H1 (cell line): ENCODE data around the gene EPHA8. TPM values are rescaled to one million over a fixed set of nuclear protein-coding genes. Genes with fewer than 3 reads are reported as not detected.

Experiments
- CTCF ChIA-PET: fragments of 300-600 bp; sonication (Branson Sonifier 250); formaldehyde crosslinking; loops from one replicate; lab custom pipeline; 2021; ENCODE audit not compliant: partially characterized antibody; lab: Charles Lee
- POLR2A ChIA-PET: fragments of 300-600 bp; sonication (Branson Sonifier 250); formaldehyde crosslinking; loops from one replicate; lab custom pipeline; 2021; ENCODE audit warnings: inconsistent platforms; ENCODE audit not compliant: partially characterized antibody; lab: Charles Lee
- DNase-seq, 2 experiments: peaks; one replicate each; pipeline versions ENCODE4 v3.0.0 to v3.0.0-alpha.2; 2010 to 2022; ENCODE audit warnings: low spot score in 2 of 2, low read depth in 1 of 2, mixed read lengths in 1 of 2
- FAIRE-seq: peaks from 2 replicates; lab custom pipeline; 2011; peaks lifted over from hg19 to GRCh38; lab: Jason Lieb, UNC
- H2AFZ ChIP-seq: 2 replicates; pipeline ENCODE4 v1.8.1; 2012; ENCODE audit warnings: low read length, inconsistent platforms
- H2AK5ac ChIP-seq: 2 replicates; pipeline ENCODE4 v1.6.1; 2013; ENCODE audit warnings: low read depth, low read length
- H2BK120ac ChIP-seq: replicated peaks from 2 replicates; pipeline ENCODE3; 2013; ENCODE audit warnings: low read depth, low read length, inconsistent platforms
- H2BK12ac ChIP-seq: 2 replicates; pipeline ENCODE4 v1.6.1; 2013; ENCODE audit warnings: low read depth, low read length
- H2BK15ac ChIP-seq: 2 replicates; pipeline ENCODE4 v1.6.1; 2013; ENCODE audit warnings: low read length
- H2BK20ac ChIP-seq: 2 replicates; pipeline ENCODE4 v1.6.1; 2013; ENCODE audit warnings: low read length
- H2BK5ac ChIP-seq: 2 replicates; pipeline ENCODE4 v1.6.1; 2013; ENCODE audit warnings: low read depth, low read length
- H3K14ac ChIP-seq: 2 replicates; pipeline ENCODE4 v1.6.1; 2013; ENCODE audit warnings: inconsistent platforms; ENCODE audit not compliant: insufficient read length
- H3K18ac ChIP-seq: 2 replicates; pipeline ENCODE4 v1.6.1; 2013; ENCODE audit warnings: low read length; ENCODE audit errors: extremely low read depth
- H3K23ac ChIP-seq: 2 replicates; pipeline ENCODE4 v1.6.1; 2013; ENCODE audit warnings: inconsistent platforms; ENCODE audit not compliant: insufficient read length
- H3K23me2 ChIP-seq: 2 replicates; pipeline ENCODE4 v1.6.1; 2013; ENCODE audit warnings: low read depth, low read length
- H3K27ac ChIP-seq: 2 replicates; pipeline ENCODE4 v1.6.1; 2011; ENCODE audit warnings: low read depth, low read length, inconsistent platforms
- H3K27me3 ChIP-seq, 4 experiments: replicated peaks in 1 of 4; 1 replicate in 1 of 4; 2 replicates in 3 of 4; pipeline versions ENCODE4 v1.6.1 to v1.8.1; 2011 to 2013; ENCODE audit warnings: low read length in 3 of 4, mild to moderate bottlenecking in 3 of 4, inconsistent platforms in 2 of 4, mixed read lengths in 2 of 4, moderate library complexity in 1 of 4; ENCODE audit not compliant: control insufficient read depth in 3 of 4, insufficient read depth in 3 of 4; ENCODE audit errors: extremely low read depth in 1 of 4
- H3K36me3 ChIP-seq, 4 experiments: 2 replicates each; pipeline versions ENCODE4 v1.6.1 to v1.8.1; 2011 to 2013; ENCODE audit warnings: mild to moderate bottlenecking in 4 of 4, low read length in 3 of 4, moderate library complexity in 2 of 4, control low read depth in 1 of 4, inconsistent platforms in 1 of 4; ENCODE audit not compliant: insufficient read depth in 4 of 4, control insufficient read depth in 2 of 4
- H3K4ac ChIP-seq: replicated peaks from 2 replicates; pipeline ENCODE3; 2013; ENCODE audit warnings: low read length, low read depth, mixed read lengths, inconsistent platforms; ENCODE audit not compliant: insufficient read length
- H3K4me1 ChIP-seq, 4 experiments: replicated peaks in 1 of 4; 1 replicate in 1 of 4; 2 replicates in 3 of 4; pipeline versions ENCODE4 v1.6.1 to v1.8.1; 2011 to 2013; ENCODE audit warnings: low read length in 3 of 4, inconsistent platforms in 2 of 4, mixed read lengths in 1 of 4; ENCODE audit not compliant: insufficient read depth in 4 of 4, control insufficient read depth in 3 of 4
- H3K4me2 ChIP-seq, 2 experiments: 2 replicates each; pipeline versions ENCODE4 v1.6.1 to v1.8.1; 2011 to 2013; ENCODE audit warnings: low read depth in 2 of 2, low read length in 2 of 2, control low read depth in 1 of 2, inconsistent platforms in 1 of 2, mild to moderate bottlenecking in 1 of 2; ENCODE audit not compliant: insufficient read depth in 1 of 2
- H3K4me3 ChIP-seq, 4 experiments: fragments of 200-600, 300-600 bp in 1 of 4; sonication (generic), shearing (Covaris generic), sonication (Bioruptor Twin) in 1 of 4; 2 replicates each; pipeline versions ENCODE4 v1.5.1 to v1.8.1; 2011 to 2016; ENCODE audit warnings: low read length in 4 of 4, low read depth in 3 of 4, control low read depth in 2 of 4, inconsistent platforms in 2 of 4, mild to moderate bottlenecking in 2 of 4, mixed read lengths in 1 of 4, moderate library complexity in 1 of 4; ENCODE audit not compliant: insufficient read depth in 2 of 4; ENCODE audit errors: extremely low read depth in 1 of 4
- H3K56ac ChIP-seq: replicated peaks from 2 replicates; pipeline ENCODE3; 2013; ENCODE audit warnings: low read depth, mild to moderate bottlenecking, mixed read lengths, low read length, inconsistent platforms; ENCODE audit not compliant: insufficient read length
- H3K79me1 ChIP-seq: 2 replicates; pipeline ENCODE4 v1.6.1; 2013; ENCODE audit warnings: low read depth, low read length, control low read depth
- H3K79me2 ChIP-seq, 2 experiments: 2 replicates each; pipeline versions ENCODE4 v1.6.1 to v1.8.1; 2012 to 2013; ENCODE audit warnings: low read length in 2 of 2, mild to moderate bottlenecking in 2 of 2, inconsistent platforms in 1 of 2; ENCODE audit not compliant: insufficient read depth in 2 of 2, control insufficient read depth in 1 of 2
- H3K9ac ChIP-seq, 4 experiments: replicated peaks in 1 of 4; 1 replicate in 1 of 4; 2 replicates in 3 of 4; pipeline versions ENCODE4 v1.6.1 to v1.8.1; 2011 to 2013; ENCODE audit warnings: low read depth in 3 of 4, low read length in 3 of 4, control low read depth in 2 of 4, mild to moderate bottlenecking in 2 of 4, moderate library complexity in 2 of 4, inconsistent platforms in 1 of 4; ENCODE audit errors: extremely low read depth in 1 of 4
- H3K9me3 ChIP-seq, 2 experiments: 2 replicates each; pipeline versions ENCODE4 v1.6.1 to v1.8.1; 2012 to 2013; ENCODE audit warnings: mild to moderate bottlenecking in 2 of 2, moderate library complexity in 2 of 2, control low read depth in 1 of 2, inconsistent platforms in 1 of 2, low read depth in 1 of 2, low read length in 1 of 2, mixed read lengths in 1 of 2; ENCODE audit not compliant: insufficient read depth in 2 of 2
- H4K20me1 ChIP-seq, 2 experiments: replicated peaks in 1 of 2; 2 replicates each; pipeline versions ENCODE3 to v1.8.1; 2011 to 2013; ENCODE audit warnings: inconsistent platforms in 2 of 2, low read length in 2 of 2, mild to moderate bottlenecking in 1 of 2; ENCODE audit not compliant: insufficient read depth in 2 of 2, control insufficient read depth in 1 of 2
- H4K5ac ChIP-seq: 2 replicates; pipeline ENCODE4 v1.6.1; 2013; ENCODE audit warnings: low read length, low read depth, mixed read lengths, inconsistent platforms; ENCODE audit not compliant: insufficient read length
- H4K8ac ChIP-seq: 2 replicates; pipeline ENCODE4 v1.8.0; 2013; ENCODE audit warnings: mild to moderate bottlenecking, moderate library complexity, low read length, inconsistent platforms; ENCODE audit not compliant: insufficient read depth; ENCODE audit errors: extremely low read depth
- H4K91ac ChIP-seq: replicated peaks from 2 replicates; pipeline ENCODE3; 2013; ENCODE audit warnings: low read length, mixed read lengths, inconsistent platforms; ENCODE audit not compliant: insufficient read length
- NANOG ChIP-seq: IDR thresholded peaks from 2 replicates; pipeline ENCODE4 v1.6.1; 2011; ENCODE audit warnings: low read length, low read depth, mild to moderate bottlenecking, inconsistent platforms; ENCODE audit not compliant: insufficient read depth, poor library complexity, severe bottlenecking
- RXRA ChIP-seq: IDR thresholded peaks from 2 replicates; pipeline ENCODE4 v1.6.1; 2011; ENCODE audit warnings: low read depth, mild to moderate bottlenecking, low read length, moderate library complexity; ENCODE audit not compliant: insufficient read depth
- SIN3A ChIP-seq, 2 experiments: IDR thresholded peaks in 1 of 2; conservative IDR thresholded peaks in 1 of 2; 2 replicates each; pipeline ENCODE4 v1.6.1; 2011 to 2012; ENCODE audit warnings: low read length in 2 of 2, improper control_type of control experiment in 1 of 2, low read depth in 1 of 2, mild to moderate bottlenecking in 1 of 2
- SP4 ChIP-seq: IDR thresholded peaks from 2 replicates; pipeline ENCODE4 v1.6.1; 2012; ENCODE audit warnings: low read length, inconsistent platforms
- WGBS, 2 experiments: shearing (Covaris generic) in 1 of 2; methylation state at CpG; one replicate each; pipeline versions ENCODE4 v1.1.6 to v1.1.7; 2013 to 2015; ENCODE audit warnings: low lambda C conversion rate in 2 of 2, mixed read lengths in 2 of 2, inconsistent platforms in 1 of 2, low coverage in 1 of 2, missing lambda C conversion rate in 1 of 2; ENCODE audit not compliant: insufficient replicate concordance in 2 of 2, insufficient coverage in 1 of 2, insufficient read length in 1 of 2; ENCODE audit errors: extremely low coverage in 1 of 2, missing lambda C conversion rate in 1 of 2; 5-methylcytosine and 5-hydroxymethylcytosine counted together
- polyA plus RNA-seq, 7 experiments: library from polyadenylated mRNA; depleted of rRNA in 3 of 7; stranded (reverse) in 5 of 7; unstranded in 2 of 7; fragments of >200 nt in 5 of 7; fragments of 200-250 nt in 2 of 7; gene quantifications; 1 replicate in 5 of 7; 2 replicates in 1 of 7; 4 replicates in 1 of 7; pipeline versions ENCODE4 v1.2.1 to v1.2.3, GENCODE V29; 2011 to 2013; ENCODE audit warnings: missing spikeins in 2 of 7, mixed read lengths in 2 of 7
- total RNA-seq: library from RNA; stranded (reverse); fragmentation: NEBNext Ultra II Directional; extraction: Animal tissue kit (Norgen Biotek cat#: 25700); gene quantifications from 2 replicates; pipeline ENCODE4 v1.2.1, GENCODE V29; 2021

Gene EPHA8
- total and polyA plus RNA-seq, 2 of the 8 experiments (the other 6 are each of a cell fraction or from before 2014, with no cell fraction given), result 4.0 to 8.4 TPM

DNA sequence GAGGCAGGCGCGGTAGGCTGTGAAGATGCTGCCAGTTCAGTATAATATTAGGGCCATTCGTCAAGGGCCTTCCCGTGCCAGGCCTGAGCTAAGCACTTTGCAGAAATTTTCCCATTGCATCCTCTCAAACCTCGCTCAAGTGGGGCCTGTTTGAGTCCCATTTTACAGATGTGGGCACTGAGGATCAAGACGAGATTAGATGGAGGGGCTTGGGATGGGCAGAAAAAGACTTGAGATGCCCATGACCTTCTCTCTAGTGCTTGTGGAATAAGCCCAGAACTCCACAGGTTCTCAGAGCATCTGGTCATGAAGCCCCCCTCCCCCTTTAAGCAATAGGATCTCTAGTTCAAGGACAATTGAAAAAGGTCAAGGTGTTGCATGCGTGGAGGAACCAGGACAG, 9.9 kb downstream of the EPHA8 start:
- H3K23ac ChIP-seq, result no peak overlapping the region
- H3K14ac ChIP-seq, result no peak overlapping the region
- no peaks in the 10 kb centered on the region; the same call in 1 of the 2 replicates for H3K79me1 ChIP-seq
- H4K20me1 ChIP-seq, result peaks cover 2 to 10% of the 10 kb centered on the region in 2 experiments
- H3K9ac ChIP-seq, result no peak overlapping the region
- no peak overlapping the region; the same call in 1 of the 2 replicates for H2BK12ac ChIP-seq
- H2BK15ac ChIP-seq, result no peak overlapping the region
- no peak for FAIRE-seq
- no peak overlapping the region for H3K4me3 ChIP-seq
- H3K23me2 ChIP-seq, result peaks cover 7% of the 10 kb centered on the region; the same call in 1 of the 2 replicates
- no peak overlapping the region for H3K18ac ChIP-seq
- DNase-seq, result no peak
- H2BK20ac ChIP-seq, result no peak overlapping the region
- H3K79me2 ChIP-seq, result no peaks in the 10 kb centered on the region; a peak in 1 of 4 replicates
- no peak overlapping the region for H4K8ac ChIP-seq
- CTCF ChIA-PET, result interaction anchor here (1.2 kb wide), 1 partner anchor 9 kb away, joined by 3 read pairs; no protein-coding TSS in a partner anchor
- peaks cover 4 to 5% of the 10 kb centered on the region in 2 experiments for H3K9me3 ChIP-seq
- H3K4me2 ChIP-seq, result no peak overlapping the region
- no peak overlapping the region for H3K56ac ChIP-seq
- H3K4me1 ChIP-seq, result peaks cover 0 to 7% (median 2%) of the 10 kb centered on the region in 4 experiments; a peak in 3 of 7 replicates
- H2BK120ac ChIP-seq, result no peak overlapping the region
- no peak overlapping the region for H2BK5ac ChIP-seq
- no peak overlapping the region for H2AFZ ChIP-seq
- H4K91ac ChIP-seq, result peak overlapping the region; percentile 25
- no peak overlapping the region for H3K4ac ChIP-seq
- H3K27me3 ChIP-seq, result no peaks in the 10 kb centered on the region
- H4K5ac ChIP-seq, result no peak overlapping the region
- TF ChIP-seq NANOG, result no peak
- no peak for TF ChIP-seq SIN3A (conservative IDR thresholded peaks at IDR 0.05 in 1 of 2, IDR thresholded peaks at IDR 0.05 in 1 of 2; ENCODE audit: low read depth in 1 of 2, low read length in 2 of 2)
- TF ChIP-seq RXRA, result no peak
- TF ChIP-seq SP4, result no peak
- POLR2A ChIA-PET, result interaction anchor here (1.2 kb wide), 1 partner anchor 19 kb away, joined by 3 read pairs; no protein-coding TSS in a partner anchor
- no peak overlapping the region for H3K27ac ChIP-seq
- WGBS, 2 experiments, result 88% methylated on average over 7 of the region's 7 CpGs; no CpG with 5 or more reads in 1 of the 2 experiments
- no peak overlapping the region for H2AK5ac ChIP-seq
- peaks cover 0 to under 1% (median 0%) of the 10 kb centered on the region in 4 experiments; a peak in 1 of 8 replicates for H3K36me3 ChIP-seq
